Naive thymus-derived CD8-positive, alpha-beta T cell (primary cell): Measurements from ENCODE around the gene SLC17A9. TPM values are rescaled to one million over a fixed set of nuclear protein-coding genes. Genes with fewer than 3 reads are reported as not detected.

ENCODE experiments used
- ATAC-seq, 2 donors: fragments of 150-1000 bp; cut with Tn5 transposase in 1 of 2; sonication (Bioruptor Pico), chemical (Tn5 transposase) in 1 of 2; 1 replicate in 1 of 2; 2 replicates in 1 of 2; pipeline ENCODE4 v1.10.0; 2021; ENCODE audit warnings: mild to moderate bottlenecking in 2 of 2, moderate library complexity in 2 of 2
- POLR2A ChIA-PET: fragments of 350-600 bp; sonication (Branson Sonifier 250); formaldehyde crosslinking; loops from one replicate; lab custom pipeline; 2021; ENCODE audit warnings: antibody characterized with exemption; lab: Charles Lee
- DNase-seq, 10 donors: peaks; one replicate each; pipeline versions ENCODE4 v3.0.0 to v3.0.0-alpha.2; 2020 to 2022
- H3K27ac Mint-ChIP-seq, 10 donors: one replicate each; pipeline ENCODE4 v1.8.0; 2020 to 2022; ENCODE audit warnings: mild to moderate bottlenecking in 10 of 10, mixed read lengths in 10 of 10, moderate library complexity in 4 of 10, inconsistent platforms in 1 of 10
- H3K27me3 Mint-ChIP-seq, 5 donors: one replicate each; pipeline ENCODE4 v1.8.0; 2021 to 2022; ENCODE audit warnings: mixed read lengths in 5 of 5
- H3K36me3 Mint-ChIP-seq, 3 donors: one replicate each; pipeline ENCODE4 v1.8.0; 2020 to 2022; ENCODE audit warnings: mixed read lengths in 3 of 3, mild to moderate bottlenecking in 2 of 3, inconsistent platforms in 1 of 3
- H3K4me1 Mint-ChIP-seq, 4 donors: one replicate each; pipeline ENCODE4 v1.8.0; 2021 to 2022; ENCODE audit warnings: mixed read lengths in 4 of 4
- H3K4me3 Mint-ChIP-seq, 10 donors: one replicate each; pipeline ENCODE4 v1.8.0; 2020 to 2022; ENCODE audit warnings: mild to moderate bottlenecking in 10 of 10, mixed read lengths in 10 of 10, moderate library complexity in 6 of 10, inconsistent platforms in 1 of 10
- H3K9me3 Mint-ChIP-seq, 9 donors: one replicate each; pipeline ENCODE4 v1.8.0; 2020 to 2022; ENCODE audit warnings: mixed read lengths in 9 of 9, mild to moderate bottlenecking in 3 of 9, inconsistent platforms in 1 of 9, moderate library complexity in 1 of 9
- polyA plus RNA-seq, 3 donors: library from polyadenylated mRNA; unstranded; fragments of 300-500 nt; fragmentation: Illumina TruSeq; gene quantifications; one replicate each; pipeline ENCODE4 v1.2.3, GENCODE V29; 2021
- total RNA-seq, 8 experiments: library from RNA in 2 of 8; stranded (reverse) in 2 of 8; gene quantifications; one replicate each; pipeline ENCODE4 v1.2.3 and lab custom pipeline; 2021 to 2026

The SLC17A9 gene
- total and polyA plus RNA-seq, 5 experiments from 2014 or later = 1.2 to 11.3 (median 2.0) TPM

GRCh38 chr20:63005862-63006539 lies 53.5 kb downstream of the SLC17A9 start:
- POLR2A ChIA-PET = interaction anchor here (1.6 kb wide), 1 partner anchor 68 kb away, joined by 3 read pairs; the partner anchor contains the start of gene GID8
- peak overlapping the region in 8 of 10 donors; percentile 4 to 65 (median 26) for H3K4me3 Mint-ChIP-seq
- peaks cover 23 to 73% (median 41%) of the 10 kb centered on the region in 5 donors for H3K27me3 Mint-ChIP-seq
- no peaks in the 10 kb centered on the region for H3K9me3 Mint-ChIP-seq
- peak in 1 of 10 donors; percentile 15 for DNase-seq
- peaks cover 18 to 31% (median 30%) of the 10 kb centered on the region in 4 donors for H3K4me1 Mint-ChIP-seq
- no peak overlapping the region for H3K27ac Mint-ChIP-seq
- no peak for ATAC-seq
- no peaks in the 10 kb centered on the region for H3K36me3 Mint-ChIP-seq

- DNase-seq (peak in 2 of 10 donors; percentile 16 to 36), ATAC-seq (peak in 1 of 2 donors; percentile 4)
- H3K4me1 Mint-ChIP-seq = peaks cover 18 to 33% (median 30%) of the 10 kb centered on the region in 4 donors
- peak within 1 kb of the TSS in 1 of 10 donors; percentile 80 for H3K27ac Mint-ChIP-seq
- peak within 1 kb of the TSS; percentile 4 to 87 (median 56) for H3K4me3 Mint-ChIP-seq
- POLR2A ChIA-PET = interaction anchor here (1.6 kb wide), 1 partner anchor 68 kb away, joined by 3 read pairs; the partner anchor contains the start of gene GID8
- H3K9me3 Mint-ChIP-seq = no peaks in the 10 kb centered on the region
- no peaks in the 10 kb centered on the region for H3K36me3 Mint-ChIP-seq
- H3K27me3 Mint-ChIP-seq = peaks cover 21 to 74% (median 37%) of the 10 kb centered on the region in 5 donors
Observed at GRCh38 chr20:63006540-63007359, 54.2 kb downstream of the SLC17A9 start, which contains the start of gene BHLHE23. Gene BHLHE23, minus strand, starts transcription at chr20:63006964. Its CDS starts 190 bp downstream, at chr20:63006774.

- peaks cover 0 to under 1% (median 0%) of the 10 kb centered on the region in 9 donors for H3K9me3 Mint-ChIP-seq
- no peak overlapping the region for H3K27ac Mint-ChIP-seq
- POLR2A ChIA-PET = interaction anchor here (1.6 kb wide), 1 partner anchor 69 kb away, joined by 3 read pairs; the partner anchor contains the start of gene GID8
- H3K27me3 Mint-ChIP-seq = peaks cover 21 to 75% (median 37%) of the 10 kb centered on the region in 5 donors
- peaks cover 18 to 33% (median 30%) of the 10 kb centered on the region in 4 donors for H3K4me1 Mint-ChIP-seq
- no peaks in the 10 kb centered on the region for H3K36me3 Mint-ChIP-seq
- no peak for DNase-seq
- no peak for ATAC-seq
- H3K4me3 Mint-ChIP-seq = peak overlapping the region in 6 of 10 donors; percentile 12 to 87 (median 59)
Observed at GRCh38 chr20:63007360-63007645, 54.8 kb downstream of the SLC17A9 start.

GRCh38 chr20:63007646-63008488 lies 55.4 kb downstream of the SLC17A9 start:
- DNase-seq = no peak
- peaks cover 0 to 6% (median 2%) of the 10 kb centered on the region in 9 donors for H3K9me3 Mint-ChIP-seq
- no peak for ATAC-seq

GRCh38 chr20:63008541-63009044 lies 56.1 kb downstream of the SLC17A9 start:
- Mint-ChIP-seq H3K4me3 (peak overlapping the region in 9 of 10 donors; percentile 59 to 87 (median 72)), H3K9me3 (peaks cover 2 to 13% (median 9%) of the 10 kb centered on the region in 9 donors), H3K4me1 (peaks cover 18 to 33% (median 30%) of the 10 kb centered on the region in 4 donors), H3K36me3 (peaks cover 0 to 12% (median 4%) of the 10 kb centered on the region in 3 donors), H3K27me3 (peaks cover 11 to 72% (median 26%) of the 10 kb centered on the region in 5 donors), H3K27ac (peak overlapping the region in 3 of 10 donors; percentile 31 to 75 (median 31))
- POLR2A ChIA-PET = interaction anchor here (0.7 to 2.0 kb wide), 8 partner anchors 20 to 121 kb away, joined by 3 to 9 read pairs (median 3); partner anchors contain the start of gene GID8
- DNase-seq (no peak), ATAC-seq (no peak)

More at GRCh38 chr20:63007646-63008488, 55.4 kb downstream of the SLC17A9 start:
- H3K36me3 Mint-ChIP-seq = peaks cover 0 to 5% (median under 1%) of the 10 kb centered on the region in 3 donors
- peak overlapping the region in 2 of 10 donors; percentile 31 to 80 for H3K27ac Mint-ChIP-seq
- peaks cover 18 to 33% (median 30%) of the 10 kb centered on the region in 4 donors for H3K4me1 Mint-ChIP-seq
- POLR2A ChIA-PET = interaction anchor here (0.7 to 1.8 kb wide), 6 partner anchors 30 to 214 kb away, joined by 3 to 5 read pairs (median 3); partner anchors contain the start of gene GID8
- H3K27me3 Mint-ChIP-seq = peaks cover 17 to 74% (median 32%) of the 10 kb centered on the region in 5 donors
- H3K4me3 Mint-ChIP-seq = peak overlapping the region in 9 of 10 donors; percentile 8 to 87 (median 72)

- peak overlapping the region; percentile 39 to 96 (median 89) for H3K4me3 Mint-ChIP-seq
- H3K4me1 Mint-ChIP-seq = peaks cover 18 to 33% (median 30%) of the 10 kb centered on the region in 4 donors
- peak; percentile 73 to 91 (median 82) for DNase-seq
- H3K9me3 Mint-ChIP-seq = peaks cover 2 to 20% (median 11%) of the 10 kb centered on the region in 9 donors
- peaks cover 6 to 74% (median 24%) of the 10 kb centered on the region in 5 donors for H3K27me3 Mint-ChIP-seq
- peak; percentile 66 to 67 for ATAC-seq
- H3K36me3 Mint-ChIP-seq = peaks cover 0 to 19% (median 7%) of the 10 kb centered on the region in 3 donors
- POLR2A ChIA-PET = interaction anchor here (0.7 to 2.0 kb wide), 7 partner anchors 19 to 122 kb away, joined by 3 to 9 read pairs (median 3); partner anchors contain the start of gene GID8
- H3K27ac Mint-ChIP-seq = peak overlapping the region in 6 of 10 donors; percentile 22 to 96 (median 92)
Observed at GRCh38 chr20:63009045-63009961, 56.8 kb downstream of the SLC17A9 start.

- Mint-ChIP-seq H3K36me3 (peaks cover 0 to 19% (median 7%) of the 10 kb centered on the region in 3 donors), H3K27me3 (peaks cover 2 to 78% (median 23%) of the 10 kb centered on the region in 5 donors), H3K9me3 (peaks cover 2 to 22% (median 13%) of the 10 kb centered on the region in 9 donors), H3K4me3 (peak overlapping the region; percentile 9 to 96 (median 89)), H3K4me1 (peaks cover 16 to 31% (median 27%) of the 10 kb centered on the region in 4 donors), H3K27ac (peak overlapping the region in 8 of 10 donors; percentile 39 to 96 (median 92))
- DNase-seq = peak in 9 of 10 donors; percentile 49 to 89 (median 75)
- ATAC-seq = peak; percentile 67 to 77
- POLR2A ChIA-PET = interaction anchor here (0.6 to 2.0 kb wide), 7 partner anchors 16 to 178 kb away, joined by 4 to 9 read pairs (median 5); no protein-coding TSS in a partner anchor
Observed at GRCh38 chr20:63009988-63010769, 57.7 kb downstream of the SLC17A9 start.

- Mint-ChIP-seq H3K27me3 (peaks cover 7 to 86% (median 26%) of the 10 kb centered on the region in 5 donors), H3K27ac (no peak overlapping the region), H3K4me1 (peaks cover 16 to 31% (median 25%) of the 10 kb centered on the region in 4 donors), H3K4me3 (peak overlapping the region in 1 of 10 donors; percentile 11), H3K9me3 (peaks cover 2 to 22% (median 13%) of the 10 kb centered on the region in 9 donors), H3K36me3 (peaks cover 2 to 19% (median 7%) of the 10 kb centered on the region in 3 donors)
- no peak for ATAC-seq
- POLR2A ChIA-PET = interaction anchor here (1.8 kb wide), 1 partner anchor 108 kb away, joined by 6 read pairs; no protein-coding TSS in a partner anchor
- DNase-seq = no peak
Observed at GRCh38 chr20:63011798-63012197, 59.3 kb downstream of the SLC17A9 start.

GRCh38 chr20:63013207-63013606 lies 60.7 kb downstream of the SLC17A9 start:
- Mint-ChIP-seq H3K9me3 (peaks cover 2 to 22% (median 13%) of the 10 kb centered on the region in 9 donors), H3K27ac (no peak overlapping the region), H3K4me1 (peaks cover 12 to 24% (median 20%) of the 10 kb centered on the region in 4 donors), H3K27me3 (peaks cover 7 to 86% (median 21%) of the 10 kb centered on the region in 5 donors), H3K4me3 (no peak overlapping the region), H3K36me3 (peaks cover 2 to 19% (median 7%) of the 10 kb centered on the region in 3 donors)
- DNase-seq (no peak), ATAC-seq (no peak)
- POLR2A ChIA-PET = interaction anchor here (0.6 kb wide), 1 partner anchor 34 kb away, joined by 3 read pairs; no protein-coding TSS in a partner anchor
